Kidney glomerular epithelial cell (primary cell): ENCODE results near the gene HSPG2.

Source experiments
- DNase-seq: peaks from one replicate; lab custom pipeline; 2025; lab: John Stamatoyannopoulos, UW

HSPG2 gene

GRCh38 chr1:21861602-21862429, 75.3 kb downstream of the HSPG2 start:
- DNase-seq, result peak; percentile 19

DNA sequence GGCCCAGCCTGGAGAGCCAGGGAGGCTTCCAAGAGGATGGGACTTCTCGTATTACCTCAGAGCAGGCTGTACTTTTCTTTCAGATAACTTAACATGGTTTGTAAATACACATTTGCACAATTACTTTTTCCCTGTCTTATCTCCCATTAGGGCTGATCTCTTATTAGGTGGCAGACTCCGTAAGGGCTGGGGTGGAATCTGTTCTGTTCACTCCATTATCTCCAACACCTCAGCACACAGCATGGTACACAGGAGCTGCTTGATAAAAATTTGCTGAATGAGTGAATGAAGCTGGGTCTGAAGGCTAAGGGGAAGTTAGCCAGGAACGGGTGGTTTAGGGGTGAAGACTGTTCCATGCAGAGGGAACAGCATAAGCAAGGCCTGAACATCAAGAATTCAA, 76.1 kb downstream of the HSPG2 start:
- DNase-seq, result no peak

- DNase-seq, result no peak
These were observed 77.4 kb downstream of the HSPG2 start for GRCh38 chr1:21859669-21860179.

GRCh38 chr1:21857840-21858670, 79.1 kb downstream of the HSPG2 start:
- DNase-seq, result no peak

GRCh38 chr1:21857142-21857839, 79.8 kb downstream of the HSPG2 start:
- DNase-seq, result no peak

DNA sequence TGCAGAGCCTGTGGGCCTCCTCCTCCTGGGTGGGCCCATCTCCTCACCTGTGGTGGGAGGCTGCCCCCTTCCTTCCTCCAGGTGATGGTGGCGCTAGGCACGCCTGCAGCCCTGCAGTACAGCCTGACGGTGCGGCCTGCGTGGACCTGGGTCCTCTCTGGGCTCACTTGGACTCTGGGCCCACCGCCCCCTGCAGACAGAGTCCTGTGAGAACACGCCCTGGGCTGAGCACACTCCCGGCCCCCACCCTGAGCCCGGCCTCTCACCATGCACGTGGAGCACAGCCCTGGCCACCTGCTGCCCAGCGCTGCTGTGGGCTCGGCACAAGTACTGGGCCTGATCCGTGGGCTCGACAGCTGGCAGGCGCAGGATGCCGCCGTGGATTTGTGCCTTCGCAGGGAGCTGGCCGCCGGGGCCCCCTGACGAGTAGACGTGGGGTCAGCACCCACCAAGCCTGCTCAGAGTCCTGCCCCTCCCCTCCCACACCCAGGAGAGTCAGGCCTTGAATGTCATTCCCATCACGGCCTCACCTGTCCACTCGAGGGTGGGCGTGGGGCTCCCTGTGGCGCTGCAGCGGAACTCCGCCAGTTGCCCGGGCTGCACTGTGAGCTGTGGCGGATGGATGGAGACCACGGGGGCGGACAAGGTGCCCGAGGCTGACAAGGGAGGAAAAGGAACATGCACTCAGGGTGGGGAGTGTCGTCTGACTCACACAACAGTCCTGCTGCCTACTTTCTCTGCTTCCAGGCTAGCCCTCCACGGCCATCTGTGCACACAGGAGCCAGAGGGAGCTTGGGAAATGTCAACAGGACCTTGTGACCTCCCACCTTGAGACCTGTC, 81.6 kb downstream of the HSPG2 start:
- DNase-seq, result no peak

GRCh38 chr1:21854751-21855131, 82.4 kb downstream of the HSPG2 start:
- DNase-seq, result no peak

GRCh38 chr1:21854090-21854750, 82.9 kb downstream of the HSPG2 start:
- no peak for DNase-seq

GRCh38 chr1:21853131-21853427, 84.0 kb downstream of the HSPG2 start:
- no peak for DNase-seq

DNA sequence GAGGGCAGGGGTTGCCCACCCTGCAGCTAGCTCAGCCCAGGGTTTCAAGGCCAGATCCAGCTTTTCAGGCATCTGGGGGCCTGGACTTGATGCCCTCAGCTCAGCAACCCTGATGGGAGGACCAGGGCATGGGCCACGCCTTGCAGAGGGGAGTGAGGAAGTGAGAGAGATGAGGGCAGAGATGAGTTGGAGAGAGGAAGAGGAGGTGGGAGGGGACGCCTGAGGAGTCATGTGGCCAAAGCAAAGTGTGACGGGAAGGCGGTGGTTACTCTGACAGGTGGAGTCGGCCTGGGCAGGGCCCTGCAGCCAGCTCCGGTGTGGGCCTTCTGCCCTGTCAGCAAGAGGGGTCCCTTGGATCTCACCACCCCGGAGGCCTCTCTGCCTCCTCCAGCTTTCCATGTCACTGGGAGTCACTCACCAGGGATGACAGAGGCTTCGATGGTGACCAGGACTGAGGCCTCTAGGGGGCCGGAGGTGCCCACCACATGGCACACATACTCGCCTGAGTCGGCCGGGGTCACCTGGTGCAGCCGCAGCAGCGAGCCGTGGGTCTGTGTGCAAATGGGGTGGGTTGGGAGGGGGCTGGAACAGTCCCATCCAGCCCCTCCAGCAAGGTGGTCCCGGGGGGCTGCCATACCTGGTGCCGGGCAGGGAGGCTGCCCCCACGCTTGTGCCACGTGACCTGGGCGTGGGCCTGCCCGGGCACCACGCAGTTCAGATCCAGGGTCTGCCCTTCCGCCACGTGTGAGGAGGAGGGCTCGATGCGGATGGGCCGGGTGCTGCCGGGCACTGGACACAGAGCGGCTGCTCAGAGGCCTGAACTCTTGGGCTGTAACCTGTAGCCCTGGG, 84.6 kb downstream of the HSPG2 start:
- no peak for DNase-seq

GRCh38 chr1:21851430-21852250, 85.5 kb downstream of the HSPG2 start:
- DNase-seq, result no peak

DNA sequence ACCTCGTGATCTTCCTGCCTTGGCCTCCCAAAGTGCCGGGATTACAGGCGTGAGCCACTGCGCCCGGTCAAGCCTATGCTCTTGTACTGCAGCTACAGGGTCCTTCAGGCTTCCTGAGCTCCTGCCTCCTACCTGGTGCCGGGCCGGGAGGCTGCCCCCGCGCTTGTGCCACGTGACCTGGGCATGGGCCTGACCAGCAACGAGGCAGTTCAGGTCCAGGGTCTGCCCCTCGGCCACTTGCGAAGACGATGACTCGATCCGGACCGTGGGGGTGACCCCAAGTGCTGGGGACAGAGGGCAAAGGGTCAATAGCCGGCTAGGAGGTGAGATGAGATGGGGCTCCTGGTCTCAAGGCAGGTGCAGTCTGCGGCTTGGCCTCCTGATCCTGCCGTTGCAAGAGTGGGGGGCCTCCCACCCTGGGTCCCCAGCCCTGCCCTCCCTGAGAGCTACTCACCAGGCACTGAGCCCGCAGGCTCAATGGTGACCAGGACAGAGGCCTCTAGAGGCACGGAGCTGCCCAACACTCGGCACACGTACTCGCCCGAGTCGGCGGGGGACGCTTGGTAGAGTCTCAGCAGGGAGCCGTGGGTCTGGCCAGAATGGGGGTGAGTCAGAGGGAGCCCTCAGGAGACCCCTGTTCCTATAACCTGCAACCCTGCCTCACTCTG, 87.1 kb downstream of the HSPG2 start:
- no peak for DNase-seq

DNA sequence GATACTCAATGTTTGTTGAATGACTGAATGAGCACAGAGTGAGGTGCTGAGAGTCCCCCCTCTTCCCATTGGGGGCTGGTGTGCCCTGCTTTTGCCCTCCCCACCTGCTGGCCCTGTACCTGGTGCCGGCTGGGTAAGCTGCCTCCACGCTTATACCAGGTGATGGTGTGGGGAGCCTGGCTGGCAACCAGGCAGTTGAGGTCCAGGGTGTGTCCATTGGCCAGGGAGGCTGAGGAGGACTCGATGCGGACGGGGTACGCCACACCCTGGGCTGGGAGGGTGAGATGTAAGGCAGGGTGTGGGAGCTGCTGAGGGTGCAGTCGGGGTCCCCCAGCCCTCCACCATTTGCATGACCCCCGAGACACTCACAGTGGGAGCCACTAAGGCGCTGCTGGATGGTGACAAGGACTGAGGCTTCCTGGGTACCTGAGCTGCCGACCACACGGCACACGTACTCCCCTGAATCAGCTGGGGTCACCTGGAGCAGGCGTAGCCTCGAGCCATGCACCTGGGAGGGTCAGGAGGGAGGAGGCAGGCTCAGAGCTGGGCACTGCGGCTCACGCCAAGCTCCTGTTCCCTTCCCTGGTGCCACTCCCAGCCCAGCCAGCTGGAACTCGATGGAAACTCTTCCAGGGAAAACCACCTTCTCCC, 88.5 kb downstream of the HSPG2 start:
- DNase-seq, result no peak

- DNase-seq, result no peak
These were observed 89.6 kb downstream of the HSPG2 start for GRCh38 chr1:21847223-21848205.

DNA sequence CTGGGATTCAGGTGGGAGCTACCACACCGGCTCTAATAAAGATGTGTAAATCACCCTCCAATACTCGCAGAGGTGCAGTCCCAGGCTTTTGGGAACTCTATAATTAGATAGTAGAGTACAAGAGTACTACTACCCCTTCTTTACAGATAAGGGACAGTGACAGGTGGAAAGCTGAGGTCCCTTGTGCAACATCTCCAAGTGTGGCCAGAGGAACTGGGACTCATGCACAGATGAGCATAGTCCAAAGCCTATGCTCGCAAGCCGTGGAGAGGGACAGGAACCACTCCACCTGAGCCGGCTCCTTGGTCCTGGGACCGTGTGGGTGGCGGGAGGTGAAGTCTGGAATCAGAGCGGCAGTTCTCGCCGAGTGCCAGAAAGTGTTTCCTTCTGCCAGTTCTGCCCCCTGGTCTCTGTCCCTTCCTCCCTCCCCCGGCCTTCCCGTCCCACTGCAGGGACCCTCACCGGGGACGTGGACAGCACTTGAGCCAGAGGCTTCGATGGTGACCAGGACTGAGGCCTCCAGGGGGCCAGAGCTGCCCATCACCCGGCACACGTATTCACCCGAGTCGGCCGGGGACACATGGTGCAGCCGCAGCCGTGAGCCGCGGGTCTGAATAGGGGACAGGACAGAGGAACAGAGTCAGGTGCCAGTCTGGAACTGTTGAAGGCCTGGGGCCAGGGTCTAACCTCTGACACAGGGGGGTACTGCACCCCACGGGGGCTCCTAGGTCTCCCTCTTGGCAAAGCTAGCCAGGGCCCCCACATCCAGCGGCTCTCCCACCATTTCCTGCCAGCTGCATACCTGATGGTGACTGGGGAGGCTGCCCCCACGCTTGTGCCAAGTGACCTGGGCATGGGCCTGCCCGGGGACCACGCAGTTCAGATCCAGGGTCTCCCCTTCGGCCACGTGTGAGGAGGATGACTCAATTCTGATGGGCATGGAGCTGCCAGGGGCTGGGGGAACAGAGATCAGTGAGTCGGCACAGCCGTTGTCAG, 91.2 kb downstream of the HSPG2 start:
- DNase-seq, result no peak

DNA sequence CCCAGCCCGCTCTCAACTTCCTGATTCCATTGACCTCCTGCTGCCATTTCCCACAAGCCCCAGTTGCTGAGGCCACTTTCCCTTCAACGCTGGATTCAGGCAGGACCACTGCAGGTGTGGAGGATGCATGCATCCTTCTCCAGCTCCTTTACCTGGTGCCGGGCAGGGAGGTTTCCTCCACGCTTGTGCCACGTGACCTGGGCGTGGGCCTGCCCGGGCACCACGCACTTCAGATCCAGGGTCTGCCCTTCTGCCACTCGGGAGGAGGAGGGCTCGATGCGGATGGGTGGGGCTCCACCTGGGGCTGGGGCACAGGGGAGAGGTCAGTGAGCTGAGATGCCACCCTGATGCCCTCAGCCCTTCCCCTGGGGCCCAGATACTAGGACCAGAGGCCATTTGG, 93.1 kb downstream of the HSPG2 start:
- DNase-seq, result no peak
